ENCODE results near the gene EFS. TPM values are rescaled to one million over a fixed set of nuclear protein-coding genes. Genes with fewer than 3 reads are reported as not detected.

EFS gene
- total RNA-seq, 4 donors from 2014 or later, result 63.0 to 74.0 (median 64.8) TPM

DNA sequence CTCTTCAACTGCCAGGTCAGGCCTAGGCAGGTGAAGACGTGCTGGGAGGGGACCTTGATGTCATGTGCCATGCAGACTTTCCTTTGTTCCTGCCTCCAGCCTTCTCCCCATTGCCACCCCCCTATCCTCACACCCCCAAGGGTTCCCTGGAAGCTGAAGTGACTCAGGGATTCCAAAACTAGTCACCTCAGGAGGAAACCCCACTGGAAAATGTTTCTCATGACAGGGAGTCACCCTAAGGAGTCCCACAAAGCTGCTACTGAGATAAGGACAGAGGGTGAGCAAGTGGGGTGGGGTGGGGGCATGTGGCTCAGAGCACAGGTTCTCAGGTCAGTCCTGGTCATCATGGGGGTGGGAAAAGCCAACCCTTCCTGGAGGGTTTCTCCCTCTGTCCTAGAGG is 5.2 kb upstream of the EFS start:
- TF ChIP-seq POLR2A (IDR thresholded peaks at IDR 0.05) (no peak), POLR2AphosphoS5 (IDR thresholded peaks at IDR 0.05) (no peak), EP300 (IDR thresholded peaks at IDR 0.05) (no peak)
- Histone ChIP-seq H3K36me3 (no peaks in the 10 kb centered on the region), H3K27me3 (peaks cover 4% of the 10 kb centered on the region), H3K9me3 (no peaks in the 10 kb centered on the region), H3K4me1 (peaks cover 36% of the 10 kb centered on the region), H3K27ac (no peak overlapping the region), H3K4me3 (no peak overlapping the region)
- no peak for DNase-seq (ENCODE audit: low spot score in 2 of 2)
- WGBS, result 25% methylated on average over 1 of the region's 1 CpG

DNA sequence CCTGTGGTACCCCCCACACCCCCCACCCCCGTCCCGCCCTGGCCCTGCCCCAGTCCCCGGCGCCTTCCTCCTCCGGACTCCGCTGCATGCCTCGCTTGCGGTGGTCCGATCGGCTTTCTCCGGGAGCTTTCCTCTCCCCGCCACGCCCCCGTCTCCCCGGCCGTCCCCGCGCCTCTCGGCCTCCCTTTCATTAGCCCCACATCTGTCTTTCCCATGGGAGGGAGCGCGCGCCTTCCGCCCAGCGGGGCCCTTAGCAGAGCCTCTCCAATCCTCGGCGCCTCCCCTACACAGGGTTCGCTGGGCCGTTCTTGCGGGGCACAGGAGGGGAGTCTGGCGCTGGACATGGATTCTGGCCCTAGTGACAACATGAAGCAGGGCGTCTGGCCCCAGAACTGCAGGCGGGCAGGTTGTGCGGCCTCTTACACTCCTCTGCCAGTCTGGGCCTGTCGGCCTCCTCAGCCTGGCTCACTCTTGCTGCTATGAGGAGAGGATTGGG is 1.5 kb upstream of the EFS start:
- Histone ChIP-seq H3K27me3 (peaks cover 12% of the 10 kb centered on the region), H3K4me3 (peak overlapping the region; percentile 66), H3K9me3 (no peaks in the 10 kb centered on the region), H3K4me1 (peaks cover 69% of the 10 kb centered on the region), H3K36me3 (no peaks in the 10 kb centered on the region), H3K27ac (peak overlapping the region; percentile 98)
- WGBS, result 7% methylated on average over 24 of the region's 34 CpGs
- peak; percentile 85 to 87 for DNase-seq (ENCODE audit: low spot score in 2 of 2)
- TF ChIP-seq POLR2AphosphoS5 (IDR thresholded peaks at IDR 0.05) (no peak), EP300 (IDR thresholded peaks at IDR 0.05) (no peak), POLR2A (IDR thresholded peaks at IDR 0.05) (no peak), CTCF (IDR thresholded peaks at IDR 0.05) (no peak)

DNA sequence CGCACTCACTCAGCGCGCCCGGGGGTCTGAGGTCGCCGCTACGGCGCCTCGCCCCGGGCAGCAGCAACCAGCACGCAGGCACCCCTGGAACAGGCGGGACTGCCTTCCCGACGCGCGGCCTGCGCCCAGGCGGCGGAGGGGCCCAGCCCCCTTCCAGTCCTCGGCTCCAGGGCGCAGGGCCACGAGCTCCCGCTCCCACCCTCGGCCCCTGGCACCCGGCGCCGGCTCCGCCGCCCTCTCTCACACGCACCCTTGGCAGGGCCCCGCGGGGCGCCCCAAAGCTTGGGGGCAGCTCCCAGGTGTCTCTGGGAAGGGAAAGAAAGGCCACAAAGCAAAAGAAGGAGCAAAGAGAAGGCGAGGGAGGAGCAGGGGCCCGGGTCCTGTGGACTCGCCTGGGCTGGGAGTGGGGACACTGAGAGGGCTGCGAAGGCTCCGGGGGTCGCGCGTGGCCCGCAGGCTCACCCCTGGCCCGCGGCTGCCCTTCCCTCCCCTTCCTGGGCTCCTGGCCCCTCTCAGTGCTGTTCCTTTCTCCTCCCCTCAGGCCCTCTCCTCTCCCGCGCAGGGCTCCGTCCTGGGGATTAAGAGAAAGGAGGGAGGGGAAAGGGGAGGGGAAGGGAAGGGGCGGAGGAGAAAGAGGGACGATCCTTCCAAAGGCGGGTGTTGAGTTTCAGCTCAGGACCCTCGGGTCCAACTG is 907 bp upstream of the EFS start:
- peak in 1 of 2 donors; percentile 78 for DNase-seq (ENCODE audit: low spot score in 2 of 2)
- peak overlapping the region; percentile 98 for H3K27ac ChIP-seq
- under 1% methylated on average over 27 of the region's 51 CpGs for whole genome bisulfite sequencing
- peak overlapping the region; percentile 66 for H3K4me3 ChIP-seq
- peaks cover 12% of the 10 kb centered on the region for H3K27me3 ChIP-seq
- no peaks in the 10 kb centered on the region for H3K36me3 ChIP-seq
- H3K4me1 ChIP-seq, result peaks cover 71% of the 10 kb centered on the region
- H3K9me3 ChIP-seq, result no peaks in the 10 kb centered on the region
- TF ChIP-seq POLR2A (IDR thresholded peaks at IDR 0.05) (peak in 1 of 2 donors; percentile 46), POLR2AphosphoS5 (IDR thresholded peaks at IDR 0.05) (no peak), EP300 (IDR thresholded peaks at IDR 0.05) (no peak), CTCF (IDR thresholded peaks at IDR 0.05) (no peak)

GRCh38 chr14:23364164-23365035 is 572 bp downstream of the EFS start:
- no peak for TF ChIP-seq CTCF (IDR thresholded peaks at IDR 0.05)
- no peak for TF ChIP-seq EP300 (IDR thresholded peaks at IDR 0.05)
- no peak for TF ChIP-seq POLR2AphosphoS5 (IDR thresholded peaks at IDR 0.05)
- TF ChIP-seq POLR2A (IDR thresholded peaks at IDR 0.05), result no peak
- 11% methylated on average over 21 of the region's 21 CpGs for WGBS
- DNase-seq (ENCODE audit: low spot score in 2 of 2), result peak in 1 of 2 donors; percentile 83
- Histone ChIP-seq H3K4me3 (peak overlapping the region; percentile 66), H3K27ac (peak overlapping the region; percentile 98), H3K36me3 (peaks cover 13% of the 10 kb centered on the region), H3K9me3 (no peaks in the 10 kb centered on the region), H3K27me3 (peaks cover 12% of the 10 kb centered on the region), H3K4me1 (peaks cover 67% of the 10 kb centered on the region)

GRCh38 chr14:23362200-23362599 is 2.8 kb downstream of the EFS start:
- peaks cover 62% of the 10 kb centered on the region for H3K4me1 ChIP-seq
- H3K36me3 ChIP-seq, result peaks cover 29% of the 10 kb centered on the region
- no peaks in the 10 kb centered on the region for H3K9me3 ChIP-seq
- H3K27ac ChIP-seq, result no peak overlapping the region
- peak in 1 of 2 donors; percentile 23 for DNase-seq (ENCODE audit: low spot score in 2 of 2)
- H3K27me3 ChIP-seq, result peaks cover 12% of the 10 kb centered on the region
- H3K4me3 ChIP-seq, result no peak overlapping the region
- TF ChIP-seq POLR2AphosphoS5 (IDR thresholded peaks at IDR 0.05) (no peak), CTCF (IDR thresholded peaks at IDR 0.05) (peak in 1 of 2 donors; percentile 18)
- WGBS, result 28% methylated on average over 3 of the region's 3 CpGs

All from suprapubic skin (tissue), 4 donors.